Adrenal gland (tissue), 5 donors: ENCODE results near the gene ARHGAP12.

Experiments used
- CTCF ChIP-seq, 6 experiments: fragments of 450-650 bp in 4 of 6; fragments of 200-600 bp in 2 of 6; sonication (generic) in 1 of 6; IDR thresholded peaks; 1 replicate in 5 of 6; 2 replicates in 1 of 6; pipeline versions ENCODE4 v1.5.1 to v1.8.0; 2016 to 2021; ENCODE audit warnings: antibody characterized with exemption in 6 of 6, mild to moderate bottlenecking in 2 of 6, moderate library complexity in 1 of 6
- POLR2A ChIP-seq, 2 donors: fragments of 450-650 bp; IDR thresholded peaks; one replicate each; pipeline ENCODE4 v1.6.1; 2017; ENCODE audit warnings: antibody characterized with exemption in 2 of 2, mild to moderate bottlenecking in 2 of 2, moderate library complexity in 1 of 2
- donor health status: DM: no; HTN: no; CAD: no.

- TF ChIP-seq CTCF (IDR thresholded peaks at IDR 0.05) (no peak), POLR2A (IDR thresholded peaks at IDR 0.05) (no peak)
Measured at GRCh38 chr10:31961277-31962074, 32.8 kb upstream of the ARHGAP12 start.
